SK-N-SH treated with all-trans-retinoic acid at 6 μM for 48 hours (cell line): ENCODE measurements around the gene MTF1.
A peak's percentile ranks its signal among the peaks of the same experiment; 100 is the strongest.
"Not testable (repeated sequence)": the region's sequence is repeated elsewhere in the genome, so short reads cannot be mapped to it uniquely, and the experiment has no call there.

Source experiments
- ATAC-seq: fragments of 200-7000 bp; cut with Tn5 transposase; 3 replicates; pipeline ENCODE4 v1.9.1; 2020; ENCODE audit warnings: mild to moderate bottlenecking, moderate library complexity
- ARNTL ChIP-seq: fragments of 450-650 bp; formaldehyde crosslinking; IDR thresholded peaks from 2 replicates; pipeline ENCODE4 v1.5.0; 2020; ENCODE audit warnings: low read depth, mild to moderate bottlenecking, moderate library complexity, borderline replicate concordance
- BACH2 ChIP-seq: fragments of 250-450 bp; sonication (Bioruptor Pico); IDR thresholded peaks from 2 replicates; pipeline ENCODE4 v1.9.0; 2021; ENCODE audit warnings: mild to moderate bottlenecking, borderline replicate concordance
- CSDC2 ChIP-seq: fragments of 250-450 bp; sonication (Bioruptor Pico); IDR thresholded peaks from 2 replicates; pipeline ENCODE4 v1.5.0; 2020; ENCODE audit warnings: mild to moderate bottlenecking, moderate library complexity
- ESRRG ChIP-seq: fragments of 250-450 bp; sonication (Bioruptor Pico); IDR thresholded peaks from 2 replicates; pipeline ENCODE4 v1.6.1; 2021; ENCODE audit warnings: mild to moderate bottlenecking
- ISL1 ChIP-seq: fragments of 250-450 bp; sonication (Bioruptor Pico); IDR thresholded peaks from 2 replicates; pipeline ENCODE4 v2.1.2; 2022; ENCODE audit warnings: mild to moderate bottlenecking, moderate library complexity
- OSR1 ChIP-seq: fragments of 250-450 bp; sonication (Bioruptor Pico); IDR thresholded peaks from 2 replicates; pipeline ENCODE4 v1.8.0; 2022; ENCODE audit warnings: moderate library complexity, mild to moderate bottlenecking, inconsistent platforms
- RARB ChIP-seq: fragments of 250-450 bp; sonication (Bioruptor Pico); IDR thresholded peaks from 2 replicates; pipeline ENCODE4 v1.8.0; 2021; ENCODE audit warnings: mild to moderate bottlenecking, moderate library complexity
- SNAI2 ChIP-seq: fragments of 250-450 bp; sonication (Bioruptor Pico); IDR thresholded peaks from 2 replicates; pipeline ENCODE4 v1.5.0; 2020; ENCODE audit warnings: mild to moderate bottlenecking, moderate library complexity
- TCF4 ChIP-seq: fragments of 250-450 bp; sonication (Bioruptor Pico); IDR thresholded peaks from 2 replicates; pipeline ENCODE4 v1.8.0; 2021; ENCODE audit warnings: mild to moderate bottlenecking, moderate library complexity, borderline replicate concordance
- TOX ChIP-seq: fragments of 250-450 bp; sonication (Bioruptor Pico); IDR thresholded peaks from 2 replicates; pipeline ENCODE4 v1.8.0; 2021; ENCODE audit warnings: mild to moderate bottlenecking, moderate library complexity, borderline replicate concordance
- ZC3H10 ChIP-seq: fragments of 250-450 bp; sonication (Bioruptor Pico); IDR thresholded peaks from 2 replicates; pipeline ENCODE4 v1.5.1; 2021; ENCODE audit warnings: mild to moderate bottlenecking, moderate library complexity
- ZFP3 ChIP-seq: fragments of 250-450 bp; sonication (Bioruptor Pico); IDR thresholded peaks from 2 replicates; pipeline ENCODE4 v1.5.0; 2020; ENCODE audit warnings: mild to moderate bottlenecking, moderate library complexity
- ZFP30 ChIP-seq: fragments of 450-650 bp; formaldehyde crosslinking; IDR thresholded peaks from 2 replicates; pipeline ENCODE4 v1.5.0; 2022; ENCODE audit warnings: mild to moderate bottlenecking, moderate library complexity
- ZNF565 ChIP-seq: fragments of 450-650 bp; formaldehyde crosslinking; conservative IDR thresholded peaks from 2 replicates; pipeline ENCODE4 v1.5.0; 2020; ENCODE audit warnings: low read depth, mild to moderate bottlenecking, moderate library complexity
- ZNF70 ChIP-seq: fragments of 450-650 bp; formaldehyde crosslinking; IDR thresholded peaks from 2 replicates; pipeline ENCODE4 v1.5.0; 2020; ENCODE audit warnings: mild to moderate bottlenecking, moderate library complexity
- ZNF8 ChIP-seq: fragments of 450-650 bp; formaldehyde crosslinking; IDR thresholded peaks from 2 replicates; pipeline ENCODE4 v1.5.0; 2020; ENCODE audit warnings: mild to moderate bottlenecking, moderate library complexity
- TF ChIP-seq, protein P1 (sequence below): fragments of 250-450 bp; sonication (Bioruptor Pico); IDR thresholded peaks from 2 replicates; pipeline ENCODE4 v1.8.0; 2020; ENCODE audit warnings: mild to moderate bottlenecking, moderate library complexity, borderline replicate concordance
- TF ChIP-seq, protein P2 (sequence below): fragments of 250-450 bp; sonication (Bioruptor Pico); IDR thresholded peaks from 2 replicates; pipeline ENCODE4 v1.5.0; 2020; ENCODE audit warnings: mild to moderate bottlenecking, moderate library complexity
- TF ChIP-seq, protein P3 (sequence below): fragments of 250-450 bp; sonication (Bioruptor Pico); IDR thresholded peaks from 2 replicates; pipeline ENCODE4 v1.5.1; 2020; ENCODE audit warnings: low read depth, mild to moderate bottlenecking, moderate library complexity
- TF ChIP-seq, protein P4 (sequence below): fragments of 250-450 bp; sonication (Bioruptor Pico); IDR thresholded peaks from 2 replicates; pipeline ENCODE4 v1.8.0; 2021; ENCODE audit warnings: low read depth, mild to moderate bottlenecking, moderate library complexity, borderline replicate concordance

MTF1 gene

DNA sequence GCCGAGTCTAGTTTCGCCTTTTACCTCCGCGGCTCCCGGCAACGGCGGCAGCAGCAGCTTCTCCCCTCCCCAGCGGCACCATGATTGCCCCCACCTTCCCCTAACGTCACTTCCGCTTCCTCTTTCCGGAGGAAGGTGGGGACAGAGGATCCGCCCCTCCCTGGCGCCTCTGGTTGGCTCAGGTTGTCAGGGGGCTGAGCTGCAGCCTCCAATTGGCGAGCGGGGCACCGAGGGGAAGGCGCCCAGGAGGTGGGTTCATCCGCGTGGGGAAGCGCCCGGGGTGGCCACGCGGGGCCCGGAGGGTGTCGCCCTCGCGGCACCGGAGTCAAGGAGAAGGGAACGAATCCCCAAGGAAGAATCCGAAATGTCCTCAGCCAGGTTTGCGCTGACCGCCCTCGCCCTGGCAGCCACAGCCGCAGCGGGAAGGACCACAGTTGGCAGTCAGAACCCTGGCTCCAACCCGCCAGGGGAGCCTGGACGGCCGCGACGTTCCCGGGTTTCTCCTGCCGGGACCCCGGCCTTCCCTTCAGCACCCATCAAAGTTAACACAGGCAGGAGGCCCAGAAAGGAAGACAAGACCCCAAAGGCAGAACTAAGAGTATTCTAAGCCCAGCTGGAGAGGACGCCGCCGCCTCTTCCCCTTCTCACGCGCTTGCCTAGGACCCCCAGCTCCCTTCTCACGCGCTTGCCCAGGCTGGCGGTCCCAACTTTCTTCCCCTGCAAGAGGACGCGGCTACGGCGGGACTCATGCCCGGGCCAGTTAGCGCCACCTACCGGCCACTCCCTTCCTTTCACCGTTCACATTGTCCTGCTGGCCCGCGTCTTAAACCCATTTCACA, at the start of gene MTF1:
MTF1 (minus strand) TSS at position 86 of the 839 bp plus-strand sequence. CDS start 1,934 bp downstream, outside the sequence.
- peak; percentile 98 for ATAC-seq
- TF ChIP-seq, protein P1, sequence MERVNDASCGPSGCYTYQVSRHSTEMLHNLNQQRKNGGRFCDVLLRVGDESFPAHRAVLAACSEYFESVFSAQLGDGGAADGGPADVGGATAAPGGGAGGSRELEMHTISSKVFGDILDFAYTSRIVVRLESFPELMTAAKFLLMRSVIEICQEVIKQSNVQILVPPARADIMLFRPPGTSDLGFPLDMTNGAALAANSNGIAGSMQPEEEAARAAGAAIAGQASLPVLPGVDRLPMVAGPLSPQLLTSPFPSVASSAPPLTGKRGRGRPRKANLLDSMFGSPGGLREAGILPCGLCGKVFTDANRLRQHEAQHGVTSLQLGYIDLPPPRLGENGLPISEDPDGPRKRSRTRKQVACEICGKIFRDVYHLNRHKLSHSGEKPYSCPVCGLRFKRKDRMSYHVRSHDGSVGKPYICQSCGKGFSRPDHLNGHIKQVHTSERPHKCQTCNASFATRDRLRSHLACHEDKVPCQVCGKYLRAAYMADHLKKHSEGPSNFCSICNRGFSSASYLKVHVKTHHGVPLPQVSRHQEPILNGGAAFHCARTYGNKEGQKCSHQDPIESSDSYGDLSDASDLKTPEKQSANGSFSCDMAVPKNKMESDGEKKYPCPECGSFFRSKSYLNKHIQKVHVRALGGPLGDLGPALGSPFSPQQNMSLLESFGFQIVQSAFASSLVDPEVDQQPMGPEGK (CRISPR knock-in tag): no peak; the same call in 1 of the 2 replicates
- TF ChIP-seq CSDC2: 0 out of 2 replicates have a peak, but pooled peaks have one; percentile 42

DNA sequence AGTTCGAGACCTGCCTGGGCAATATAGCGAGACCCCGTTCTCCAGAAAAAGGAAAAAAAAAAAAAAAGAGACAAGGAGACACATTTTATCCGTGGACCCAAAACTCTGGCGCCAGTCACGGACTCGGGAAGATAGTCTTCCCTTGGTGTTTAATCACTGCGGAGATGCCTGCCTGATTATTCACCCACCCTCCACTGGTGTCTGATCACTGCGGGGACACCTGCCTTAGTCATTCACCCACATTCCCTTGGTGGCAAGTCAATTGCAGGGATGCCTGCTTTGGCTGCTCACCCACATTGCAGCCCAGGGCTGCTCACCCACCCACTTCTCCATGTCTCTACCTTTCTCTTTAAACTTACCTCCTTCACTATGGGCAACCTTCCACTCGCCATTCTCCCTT, 49.1 kb upstream of the MTF1 start:
- not testable (repeated sequence) for ATAC-seq

DNA sequence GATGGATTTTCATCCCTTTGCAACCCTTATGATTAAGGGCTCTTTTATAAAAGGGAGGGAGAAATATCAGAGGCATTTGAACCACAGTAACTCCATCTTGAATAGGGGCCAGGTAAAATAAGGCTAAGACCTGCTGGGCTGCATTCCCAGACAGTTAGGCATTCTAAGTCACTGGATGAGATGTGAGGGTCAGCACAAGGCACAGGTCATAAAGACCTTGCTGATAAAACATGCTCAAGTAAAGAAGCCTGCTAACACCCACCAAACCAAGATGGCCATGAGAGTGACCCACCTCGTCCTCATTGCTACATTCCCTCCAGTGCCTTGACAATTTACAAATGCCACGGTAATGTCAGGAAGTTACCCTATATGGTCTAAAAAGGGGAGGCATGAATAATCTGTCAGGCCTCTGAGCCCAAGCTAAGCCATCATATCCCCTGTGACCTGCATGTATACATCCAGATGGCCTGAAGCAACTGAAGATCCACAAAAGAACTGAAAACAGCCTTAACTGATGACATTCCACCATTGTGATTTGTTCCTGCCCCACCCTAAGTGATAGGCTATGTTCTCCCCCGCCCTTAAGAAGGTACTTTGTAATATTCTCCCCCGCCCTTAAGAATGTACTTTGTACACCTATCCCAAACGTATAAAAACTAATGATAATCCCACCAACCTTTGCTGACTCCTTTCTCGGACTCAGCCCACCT, 48.2 kb upstream of the MTF1 start:
- not testable (repeated sequence) for ATAC-seq

DNA sequence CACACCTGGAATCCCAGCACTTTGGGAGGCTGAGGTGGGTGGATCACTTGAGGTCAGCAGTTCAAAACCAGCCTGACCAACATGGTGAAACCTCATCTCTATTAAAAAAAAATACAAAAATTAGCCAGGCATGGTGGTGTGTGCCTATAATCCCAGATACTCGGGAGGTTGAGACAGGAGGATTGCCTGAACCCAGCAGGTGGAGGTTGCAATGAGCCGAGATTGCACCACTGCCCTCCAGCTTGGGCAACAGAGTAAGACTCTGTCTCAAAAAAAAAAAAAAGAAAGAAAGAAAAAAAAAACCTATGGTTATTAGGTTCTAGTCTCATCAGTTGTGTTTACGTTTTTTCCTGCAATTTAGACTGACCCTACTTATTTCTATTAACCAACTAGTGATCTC, 47.2 kb upstream of the MTF1 start:
- ATAC-seq: not testable (repeated sequence)

DNA sequence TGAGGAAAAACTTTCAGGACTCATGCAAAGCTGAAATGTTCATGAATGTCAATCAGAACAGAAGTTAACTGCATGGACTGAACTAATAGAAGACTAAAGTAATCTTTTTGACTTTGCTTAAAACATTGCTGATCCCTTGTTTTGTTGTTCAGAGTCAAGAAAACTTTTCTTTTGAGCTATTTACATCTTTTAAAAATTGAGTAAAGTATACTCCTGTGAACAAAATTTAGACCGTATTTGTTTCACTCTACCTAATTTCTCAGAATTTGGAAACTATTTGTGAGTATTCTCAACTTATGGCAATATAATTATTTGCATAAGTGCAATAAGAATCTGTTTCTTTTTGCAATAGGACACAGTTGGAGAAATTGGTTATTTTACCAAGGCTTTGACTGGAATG, 46.3 kb upstream of the MTF1 start:
- TF ChIP-seq ISL1 (CRISPR knock-in tag) (no peak), TOX (CRISPR knock-in tag) (no peak), OSR1 (CRISPR knock-in tag) (no peak), ESRRG (CRISPR knock-in tag) (no peak)
- no peak for ATAC-seq

DNA sequence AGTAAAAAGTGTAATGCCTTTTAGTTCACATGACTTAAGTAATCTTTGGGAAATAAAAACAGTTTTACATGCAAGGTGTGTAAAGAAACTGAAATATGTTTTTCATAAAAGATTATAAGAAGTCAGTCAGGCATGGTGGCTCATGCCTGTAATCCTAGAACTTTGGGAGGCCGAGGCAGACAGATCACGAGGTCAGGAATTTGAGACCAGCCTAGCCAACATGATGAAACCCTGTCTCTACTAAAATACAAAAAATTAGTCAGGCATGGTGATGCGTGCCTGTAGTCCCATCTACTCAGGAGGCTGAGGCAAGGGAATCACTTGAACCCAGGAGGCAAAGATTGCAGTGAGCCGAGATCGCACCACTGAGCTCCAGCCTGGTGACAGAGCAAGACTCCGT, 44.5 kb upstream of the MTF1 start:
- ATAC-seq: not testable (repeated sequence)

DNA sequence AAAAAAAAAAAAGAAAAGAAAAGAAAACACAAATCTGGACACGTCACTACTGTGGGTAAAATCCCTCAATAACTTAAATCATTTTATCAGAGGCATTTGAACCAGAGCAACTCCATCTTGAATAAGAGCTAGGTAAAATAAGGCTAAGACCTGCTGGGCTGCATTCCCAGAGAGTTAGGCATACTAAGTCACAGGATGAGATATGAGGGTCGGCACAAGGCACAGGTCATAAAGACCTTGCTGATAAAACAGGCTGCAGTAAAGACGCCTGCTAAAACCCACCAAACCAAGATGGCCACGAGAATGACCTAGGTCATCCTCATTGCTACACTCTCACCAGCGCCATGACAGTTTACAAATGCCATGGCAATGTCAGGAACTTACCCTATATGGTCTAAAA, 43.6 kb upstream of the MTF1 start:
- no peak for ATAC-seq
- TF ChIP-seq, protein P2, sequence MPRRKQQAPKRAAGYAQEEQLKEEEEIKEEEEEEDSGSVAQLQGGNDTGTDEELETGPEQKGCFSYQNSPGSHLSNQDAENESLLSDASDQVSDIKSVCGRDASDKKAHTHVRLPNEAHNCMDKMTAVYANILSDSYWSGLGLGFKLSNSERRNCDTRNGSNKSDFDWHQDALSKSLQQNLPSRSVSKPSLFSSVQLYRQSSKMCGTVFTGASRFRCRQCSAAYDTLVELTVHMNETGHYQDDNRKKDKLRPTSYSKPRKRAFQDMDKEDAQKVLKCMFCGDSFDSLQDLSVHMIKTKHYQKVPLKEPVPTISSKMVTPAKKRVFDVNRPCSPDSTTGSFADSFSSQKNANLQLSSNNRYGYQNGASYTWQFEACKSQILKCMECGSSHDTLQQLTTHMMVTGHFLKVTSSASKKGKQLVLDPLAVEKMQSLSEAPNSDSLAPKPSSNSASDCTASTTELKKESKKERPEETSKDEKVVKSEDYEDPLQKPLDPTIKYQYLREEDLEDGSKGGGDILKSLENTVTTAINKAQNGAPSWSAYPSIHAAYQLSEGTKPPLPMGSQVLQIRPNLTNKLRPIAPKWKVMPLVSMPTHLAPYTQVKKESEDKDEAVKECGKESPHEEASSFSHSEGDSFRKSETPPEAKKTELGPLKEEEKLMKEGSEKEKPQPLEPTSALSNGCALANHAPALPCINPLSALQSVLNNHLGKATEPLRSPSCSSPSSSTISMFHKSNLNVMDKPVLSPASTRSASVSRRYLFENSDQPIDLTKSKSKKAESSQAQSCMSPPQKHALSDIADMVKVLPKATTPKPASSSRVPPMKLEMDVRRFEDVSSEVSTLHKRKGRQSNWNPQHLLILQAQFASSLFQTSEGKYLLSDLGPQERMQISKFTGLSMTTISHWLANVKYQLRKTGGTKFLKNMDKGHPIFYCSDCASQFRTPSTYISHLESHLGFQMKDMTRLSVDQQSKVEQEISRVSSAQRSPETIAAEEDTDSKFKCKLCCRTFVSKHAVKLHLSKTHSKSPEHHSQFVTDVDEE: no peak
- TF ChIP-seq RARB (CRISPR knock-in tag) (no peak), BACH2 (CRISPR knock-in tag) (no peak), ZNF565 (no peak), ZC3H10 (CRISPR knock-in tag) (no peak), ZNF70 (CRISPR knock-in tag) (no peak), ZFP30 (CRISPR knock-in tag) (no peak), ISL1 (CRISPR knock-in tag) (no peak), OSR1 (CRISPR knock-in tag) (no peak), SNAI2 (CRISPR knock-in tag) (no peak), ZFP3 (CRISPR knock-in tag) (no peak), ARNTL (CRISPR knock-in tag) (no peak), TOX (CRISPR knock-in tag) (no peak), TCF4 (CRISPR knock-in tag) (no peak), CSDC2 (no peak), ZNF8 (CRISPR knock-in tag) (no peak)
- TF ChIP-seq, protein P3, sequence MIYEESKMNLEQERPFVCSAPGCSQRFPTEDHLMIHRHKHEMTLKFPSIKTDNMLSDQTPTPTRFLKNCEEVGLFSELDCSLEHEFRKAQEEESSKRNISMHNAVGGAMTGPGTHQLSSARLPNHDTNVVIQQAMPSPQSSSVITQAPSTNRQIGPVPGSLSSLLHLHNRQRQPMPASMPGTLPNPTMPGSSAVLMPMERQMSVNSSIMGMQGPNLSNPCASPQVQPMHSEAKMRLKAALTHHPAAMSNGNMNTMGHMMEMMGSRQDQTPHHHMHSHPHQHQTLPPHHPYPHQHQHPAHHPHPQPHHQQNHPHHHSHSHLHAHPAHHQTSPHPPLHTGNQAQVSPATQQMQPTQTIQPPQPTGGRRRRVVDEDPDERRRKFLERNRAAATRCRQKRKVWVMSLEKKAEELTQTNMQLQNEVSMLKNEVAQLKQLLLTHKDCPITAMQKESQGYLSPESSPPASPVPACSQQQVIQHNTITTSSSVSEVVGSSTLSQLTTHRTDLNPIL (CRISPR knock-in tag): no peak
- TF ChIP-seq, protein P4, sequence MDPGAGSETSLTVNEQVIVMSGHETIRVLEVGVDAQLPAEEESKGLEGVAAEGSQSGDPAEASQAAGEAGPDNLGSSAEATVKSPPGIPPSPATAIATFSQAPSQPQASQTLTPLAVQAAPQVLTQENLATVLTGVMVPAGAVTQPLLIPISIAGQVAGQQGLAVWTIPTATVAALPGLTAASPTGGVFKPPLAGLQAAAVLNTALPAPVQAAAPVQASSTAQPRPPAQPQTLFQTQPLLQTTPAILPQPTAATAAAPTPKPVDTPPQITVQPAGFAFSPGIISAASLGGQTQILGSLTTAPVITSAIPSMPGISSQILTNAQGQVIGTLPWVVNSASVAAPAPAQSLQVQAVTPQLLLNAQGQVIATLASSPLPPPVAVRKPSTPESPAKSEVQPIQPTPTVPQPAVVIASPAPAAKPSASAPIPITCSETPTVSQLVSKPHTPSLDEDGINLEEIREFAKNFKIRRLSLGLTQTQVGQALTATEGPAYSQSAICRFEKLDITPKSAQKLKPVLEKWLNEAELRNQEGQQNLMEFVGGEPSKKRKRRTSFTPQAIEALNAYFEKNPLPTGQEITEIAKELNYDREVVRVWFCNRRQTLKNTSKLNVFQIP (CRISPR knock-in tag): no peak
- TF ChIP-seq, protein P1 (CRISPR knock-in tag): no peak
